ENCODE results near the gene ATP6V0A1. TPM values are rescaled to one million over a fixed set of nuclear protein-coding genes. Genes with fewer than 3 reads are reported as not detected.
"Not testable (repeated sequence)": the region's sequence is repeated elsewhere in the genome, so short reads cannot be mapped to it uniquely, and the experiment has no call there.

ATP6V0A1 gene
- total RNA-seq, 2 experiments from 2014 or later, result 3.3 to 3.4 TPM

- CTCF ChIA-PET, result interaction anchor here (0.9 to 1.5 kb wide), 3 partner anchors 22 to 67 kb away, joined by 3 to 5 read pairs (median 4); no protein-coding TSS in a partner anchor
- POLR2A ChIA-PET, result no interaction called here
Measured at GRCh38 chr17:42460371-42460770, 1.7 kb downstream of the ATP6V0A1 start.

DNA sequence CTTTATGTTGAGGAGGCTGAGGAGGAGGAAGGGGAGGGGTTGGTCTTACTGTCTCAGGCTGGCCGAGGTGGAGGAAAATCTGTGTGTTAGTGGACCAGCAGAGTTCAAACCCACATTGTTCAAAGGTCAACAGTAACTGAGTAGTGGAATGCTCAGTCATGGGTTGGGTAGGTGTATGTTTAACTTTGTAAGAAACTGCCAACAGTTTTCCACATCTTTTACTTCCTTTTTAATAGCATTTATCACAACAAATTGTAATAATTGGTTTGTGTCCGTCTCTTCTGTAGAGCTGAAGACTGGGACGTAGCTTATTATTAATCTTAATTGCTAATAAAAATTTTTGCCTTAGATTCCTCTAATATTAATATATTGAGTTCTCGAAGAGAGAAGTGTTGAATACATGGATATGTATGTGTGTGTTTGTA, 5.3 kb downstream of the ATP6V0A1 start:
- POLR2A ChIA-PET, result no interaction called here
- CTCF ChIA-PET, result interaction anchor here (0.7 kb wide), 1 partner anchor 36 kb away, joined by 3 read pairs; no protein-coding TSS in a partner anchor

GRCh38 chr17:42467889-42468288, 9.2 kb downstream of the ATP6V0A1 start:
- CTCF ChIA-PET, result no interaction called here
- POLR2A ChIA-PET, result no interaction called here

DNA sequence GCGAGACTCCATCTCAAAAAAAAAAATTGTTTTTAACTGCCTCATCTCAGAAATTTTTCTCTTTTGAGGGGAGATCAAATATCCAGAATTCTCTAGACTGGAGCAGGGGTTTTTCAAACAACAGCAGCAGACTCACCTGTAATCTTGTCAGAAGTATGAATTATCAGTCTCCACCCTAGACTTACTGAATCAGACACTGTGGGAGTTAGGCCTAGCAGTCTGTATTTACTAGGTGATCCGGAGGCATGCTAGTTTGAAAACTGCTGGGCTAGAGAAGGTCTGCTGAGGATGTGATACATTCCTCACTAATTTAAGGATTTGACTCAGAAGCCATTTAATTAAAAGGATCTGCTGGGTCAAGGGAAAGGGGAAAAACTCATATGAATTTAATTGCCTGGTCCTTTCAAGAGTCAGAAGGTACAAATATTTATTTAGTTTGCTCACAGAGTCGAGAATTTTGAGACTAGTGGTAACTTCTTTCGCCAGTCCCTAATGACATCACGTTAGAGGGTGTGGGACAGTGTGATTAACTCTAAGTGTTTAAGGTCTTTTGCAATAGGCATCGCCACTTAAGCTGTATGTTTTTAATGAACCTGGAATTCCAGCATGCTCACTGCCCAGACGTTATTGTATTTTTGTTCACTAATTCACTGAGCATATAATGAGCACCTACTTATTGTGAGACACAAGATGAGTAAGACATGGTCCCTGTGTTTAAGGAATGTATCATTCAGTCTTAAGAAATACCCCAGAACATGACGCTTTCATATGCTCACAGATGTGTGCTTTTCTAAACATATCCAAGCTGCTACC, 14.2 kb downstream of the ATP6V0A1 start:
- POLR2A ChIA-PET, result no interaction called here
- CTCF ChIA-PET, result interaction anchor here (1.2 kb wide), 1 partner anchor 52 kb away, joined by 3 read pairs; no protein-coding TSS in a partner anchor

- ChIA-PET POLR2A (no interaction called here), CTCF (interaction anchor here (1.2 kb wide), 1 partner anchor 51 kb away, joined by 3 read pairs; no protein-coding TSS in a partner anchor)
Measured at GRCh38 chr17:42474276-42474675, 15.6 kb downstream of the ATP6V0A1 start.

GRCh38 chr17:42475121-42475520, 16.4 kb downstream of the ATP6V0A1 start:
- CTCF ChIA-PET, result no interaction called here

GRCh38 chr17:42475835-42476234, 17.2 kb downstream of the ATP6V0A1 start:
- ChIA-PET POLR2A (no interaction called here), CTCF (interaction anchor here (1.6 kb wide), 1 partner anchor 153 kb away, joined by 3 read pairs; no protein-coding TSS in a partner anchor)

More at GRCh38 chr17:42475121-42475520, 16.4 kb downstream of the ATP6V0A1 start:
- POLR2A ChIA-PET, result no interaction called here

DNA sequence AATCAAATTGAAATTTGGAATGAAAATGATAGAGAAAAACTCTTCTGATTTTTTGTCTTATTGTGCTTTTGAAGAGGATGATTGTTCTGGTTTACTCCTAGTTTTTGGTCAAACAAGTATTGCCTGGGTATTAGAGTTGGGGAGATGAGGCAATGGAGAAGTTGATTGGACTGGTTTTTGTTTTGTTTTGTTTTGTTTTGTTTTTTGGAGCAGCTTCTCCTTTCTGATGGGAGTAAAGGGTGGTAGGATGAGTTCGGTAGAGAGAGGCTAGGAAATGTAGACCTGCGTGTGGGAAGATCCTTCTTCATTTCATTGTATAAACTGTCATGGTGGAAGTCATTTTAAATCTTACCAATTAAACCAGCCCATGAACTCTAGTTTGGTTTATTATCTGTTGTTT, 17.7 kb downstream of the ATP6V0A1 start:
- ChIA-PET CTCF (interaction anchor here (1.6 kb wide), 1 partner anchor 154 kb away, joined by 3 read pairs; no protein-coding TSS in a partner anchor), POLR2A (no interaction called here)

- ChIA-PET POLR2A (no interaction called here), CTCF (interaction anchor here (1.6 kb wide), 1 partner anchor 155 kb away, joined by 3 read pairs; no protein-coding TSS in a partner anchor)
Measured at GRCh38 chr17:42477173-42477572, 18.5 kb downstream of the ATP6V0A1 start.

GRCh38 chr17:42477824-42478223, 19.1 kb downstream of the ATP6V0A1 start:
- POLR2A ChIA-PET, CTCF ChIA-PET: not testable (repeated sequence)

DNA sequence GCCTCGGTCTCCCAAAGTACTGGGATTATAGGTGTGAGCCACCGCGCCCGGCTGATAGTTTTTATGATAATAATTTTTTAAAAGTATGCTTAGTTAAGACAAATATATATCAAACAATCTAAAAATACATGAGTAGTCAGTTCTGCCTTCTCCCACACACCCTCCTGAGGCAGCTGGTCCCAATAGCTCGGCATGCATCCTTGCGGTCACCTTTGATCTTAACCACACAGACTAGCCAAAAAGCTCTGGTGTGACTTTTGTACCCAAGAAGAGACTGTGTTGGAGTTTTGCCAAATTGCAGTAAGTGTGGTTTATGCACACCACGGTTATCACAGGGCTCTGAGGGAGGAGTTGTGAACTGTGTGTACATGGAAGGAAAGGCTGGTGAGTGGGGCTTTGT, 25.6 kb downstream of the ATP6V0A1 start:
- ChIA-PET POLR2A (no interaction called here), CTCF (interaction anchor here (0.5 to 1.1 kb wide), 2 partner anchors 36 to 57 kb away, joined by 3 read pairs; no protein-coding TSS in a partner anchor)

DNA sequence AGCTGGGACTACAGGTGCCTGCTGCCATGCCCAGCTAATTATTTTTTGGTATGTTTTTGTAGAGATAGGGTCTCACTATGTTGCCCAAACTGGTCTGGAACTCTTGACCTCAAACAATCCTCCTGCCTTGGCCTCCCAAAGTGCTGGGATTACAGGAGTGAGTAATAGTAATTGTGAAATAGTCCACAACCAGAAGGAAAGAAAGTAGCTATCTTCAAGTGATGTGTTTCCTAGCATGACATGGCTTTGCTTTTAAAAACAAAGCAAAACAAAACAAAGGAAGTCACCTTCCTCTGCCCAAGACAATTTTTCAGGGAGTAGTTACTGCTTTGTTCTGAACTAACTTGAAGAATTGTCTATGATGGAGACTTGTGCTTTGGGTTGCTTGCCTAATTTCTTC, 27.0 kb downstream of the ATP6V0A1 start:
- CTCF ChIA-PET, result no interaction called here
- POLR2A ChIA-PET, result no interaction called here

DNA sequence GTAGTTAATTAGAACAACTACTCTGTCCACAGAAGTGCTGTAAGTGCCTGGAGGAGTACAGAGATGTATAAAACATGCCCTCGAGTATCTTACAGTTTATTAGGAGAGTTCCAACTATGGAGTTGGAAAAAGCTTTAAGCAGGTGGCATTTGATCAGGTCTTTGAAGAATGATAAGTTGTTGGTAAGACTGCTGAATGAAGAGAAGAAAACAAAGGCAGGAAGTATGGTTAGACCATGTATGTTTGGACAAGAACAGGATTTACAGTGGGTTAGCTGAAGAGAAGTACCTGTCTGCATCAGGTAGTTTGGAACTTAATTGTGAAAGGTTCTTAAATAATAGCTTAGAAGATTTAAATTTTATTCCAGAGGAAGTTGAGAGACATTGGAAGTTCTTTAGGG, 29.4 kb downstream of the ATP6V0A1 start:
- POLR2A ChIA-PET, result no interaction called here
- CTCF ChIA-PET, result interaction anchor here (0.6 kb wide), 1 partner anchor 154 kb away, joined by 3 read pairs; no protein-coding TSS in a partner anchor

DNA sequence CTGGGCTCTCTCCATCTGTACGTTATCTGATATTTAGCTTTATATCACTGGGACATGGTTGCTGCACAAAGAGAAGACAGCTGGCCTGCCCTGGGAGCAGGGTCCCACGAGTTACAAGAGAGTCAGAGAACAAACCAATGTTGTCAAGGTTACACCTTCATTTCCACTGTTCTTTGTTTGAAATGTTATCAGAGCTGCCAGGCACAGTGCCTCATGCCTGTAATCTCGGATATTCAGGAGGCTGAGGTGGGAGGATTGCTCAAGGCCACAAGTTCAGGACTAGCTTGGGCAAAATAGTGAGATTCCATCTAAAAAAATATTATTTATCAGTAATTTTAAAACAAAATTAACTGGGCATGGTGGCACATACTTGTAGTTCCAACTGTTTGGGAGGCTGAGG, 34.6 kb downstream of the ATP6V0A1 start:
- CTCF ChIA-PET, result interaction anchor here (0.6 kb wide), 1 partner anchor 349 kb away, joined by 5 read pairs; no protein-coding TSS in a partner anchor
- POLR2A ChIA-PET, result interaction anchor here (0.5 kb wide), 1 partner anchor 47 kb away, joined by 5 read pairs; no protein-coding TSS in a partner anchor

GRCh38 chr17:42494673-42495072, 36.0 kb downstream of the ATP6V0A1 start:
- POLR2A ChIA-PET, result no interaction called here
- CTCF ChIA-PET, result interaction anchor here (0.7 to 2.1 kb wide), 3 partner anchors 26 to 76 kb away, joined by 3 to 5 read pairs (median 3); no protein-coding TSS in a partner anchor

GRCh38 chr17:42498828-42499227, 40.1 kb downstream of the ATP6V0A1 start:
- ChIA-PET CTCF (no interaction called here), POLR2A (no interaction called here)

- ChIA-PET POLR2A (no interaction called here), CTCF (no interaction called here)
Measured at GRCh38 chr17:42502091-42502490, 43.4 kb downstream of the ATP6V0A1 start.

DNA sequence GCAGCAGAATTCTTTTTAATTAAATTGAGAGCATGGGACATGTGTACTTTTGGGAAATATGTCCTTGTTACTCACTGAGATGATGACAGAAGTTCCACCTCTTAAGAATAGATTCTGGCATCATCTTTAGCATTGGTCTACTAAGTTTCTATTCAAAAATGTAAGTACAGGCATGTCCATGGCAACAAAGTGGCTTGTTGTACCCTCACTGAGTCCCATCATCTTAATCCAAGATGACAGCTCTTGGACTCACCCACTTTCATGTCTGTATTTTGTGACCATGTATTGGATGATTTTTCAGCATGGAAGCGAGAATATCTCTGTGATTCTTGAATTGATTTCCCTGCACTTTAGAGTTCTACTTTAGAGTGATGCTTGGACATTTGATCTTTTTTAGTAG, 44.2 kb downstream of the ATP6V0A1 start:
- CTCF ChIA-PET, result no interaction called here
- POLR2A ChIA-PET, result no interaction called here

- POLR2A ChIA-PET, result interaction anchor here (1.2 kb wide), 1 partner anchor 163 kb away, joined by 5 read pairs; no protein-coding TSS in a partner anchor
- CTCF ChIA-PET, result no interaction called here
Measured at GRCh38 chr17:42507671-42508070, 49.0 kb downstream of the ATP6V0A1 start.

DNA sequence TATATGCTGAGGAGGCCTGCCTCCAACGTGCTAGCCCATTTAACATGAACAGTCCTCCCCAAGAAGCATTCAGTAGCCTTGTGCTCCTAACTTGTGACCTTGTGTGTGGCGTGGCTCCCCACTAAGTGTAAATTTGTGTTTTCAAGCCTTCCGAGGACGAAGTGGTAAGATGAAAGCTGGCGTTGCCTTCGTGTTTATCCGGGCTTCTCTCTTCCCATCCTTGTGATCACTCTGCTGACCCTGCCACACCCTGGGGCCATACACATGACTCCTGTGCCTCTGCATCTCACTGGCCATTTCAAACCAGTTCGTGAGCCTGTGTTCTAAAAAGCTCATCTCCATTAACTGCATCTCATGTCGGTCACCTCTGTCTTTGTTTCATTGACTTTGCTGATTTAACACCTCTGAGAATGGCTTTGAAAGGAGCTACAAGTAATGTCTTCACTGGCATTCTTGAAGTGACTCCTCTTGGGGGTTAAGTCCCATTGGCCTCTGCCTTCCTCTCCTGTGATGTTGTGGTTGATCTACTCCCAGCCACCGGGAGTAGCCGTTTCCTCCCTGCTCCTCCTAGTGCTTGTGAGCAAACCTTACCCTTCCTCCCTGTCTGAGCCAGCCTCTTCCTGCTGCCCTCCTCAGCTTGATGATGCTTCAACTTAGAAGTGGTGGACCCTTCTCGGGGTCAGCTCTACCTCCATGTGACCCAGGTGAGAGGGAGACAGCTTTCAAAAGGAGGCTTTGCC, 49.9 kb downstream of the ATP6V0A1 start:
- CTCF ChIA-PET, result interaction anchor here (0.6 to 1.2 kb wide), 2 partner anchors 11 to 68 kb away, joined by 3 read pairs; no protein-coding TSS in a partner anchor
- POLR2A ChIA-PET, result interaction anchor here (1.2 kb wide), 1 partner anchor 164 kb away, joined by 5 read pairs; no protein-coding TSS in a partner anchor

Measured in activated CD8-positive, alpha-beta memory T cell treated with anti-CD3 and anti-CD28 coated beads for 36 hours (primary cell).